ENCODE measurements around the gene VPS35L. TPM values are rescaled to one million over a fixed set of nuclear protein-coding genes. Genes with fewer than 3 reads are reported as not detected.
"Not testable (repeated sequence)": the region's sequence is repeated elsewhere in the genome, so short reads cannot be mapped to it uniquely, and the experiment has no call there.

Gene VPS35L
- total and polyA plus RNA-seq, 2 experiments from 2014 or later, result 48.0 to 54.6 TPM

GRCh38 chr16:19716183-19716582 is 160.7 kb downstream of the VPS35L start:
- peak overlapping the region; percentile 95 for H3K4me3 Mint-ChIP-seq
- DNase-seq (ENCODE audit: low spot score) (no peak), ATAC-seq (no peak)
- peaks cover 36% of the 10 kb centered on the region for H3K4me1 ChIP-seq (ENCODE audit: insufficient read depth)
- H4K20me1 ChIP-seq (replicated peaks; ENCODE audit: insufficient read depth), result peaks cover 52% of the 10 kb centered on the region
- no peak overlapping the region for H2AFZ ChIP-seq
- H3K9me2 ChIP-seq (ENCODE audit: insufficient read depth), result no peaks in the 10 kb centered on the region
- peaks cover 25% of the 10 kb centered on the region for H3K36me3 ChIP-seq (ENCODE audit: insufficient read depth)
- H3K79me2 ChIP-seq (replicated peaks; ENCODE audit: insufficient read depth), result peaks cover 87% of the 10 kb centered on the region
- peaks cover 18% of the 10 kb centered on the region for H3F3A ChIP-seq (replicated peaks; ENCODE audit: low read depth)
- peaks cover 18% of the 10 kb centered on the region for H3K27me3 Mint-ChIP-seq (ENCODE audit: insufficient read depth, low read depth, poor library complexity)
- peaks cover 49% of the 10 kb centered on the region for H3K4me1 Mint-ChIP-seq
- H3K27me3 ChIP-seq (ENCODE audit: insufficient read depth), result no peaks in the 10 kb centered on the region
- peak overlapping the region; percentile 100 for H3K4me3 ChIP-seq
- H3K36me3 Mint-ChIP-seq (ENCODE audit: low read depth), result peaks cover 59% of the 10 kb centered on the region
- H3K27ac ChIP-seq (ENCODE audit: low read depth), result no peak overlapping the region; the same call in 1 of the 2 replicates
- H3K4me2 ChIP-seq, result peak overlapping the region; percentile 96
- TF ChIP-seq ZNF462 (CRISPR knock-in tag; IDR thresholded peaks at IDR 0.05) (no peak), ETS1 (IDR thresholded peaks at IDR 0.05) (no peak), JUNB (IDR thresholded peaks at IDR 0.05; ENCODE audit: unreplicated experiment) (no peak), STAT1 (IDR thresholded peaks at IDR 0.05; ENCODE audit: unreplicated experiment) (no peak), POLR2AphosphoS5 (IDR thresholded peaks at IDR 0.05; ENCODE audit: low read depth) (no peak), CTCF (conservative IDR thresholded peaks at IDR 0.05; ENCODE audit: low read depth in 2 of 2) (no peak), EZH2 (IDR thresholded peaks at IDR 0.05; ENCODE audit: low read depth, unreplicated experiment) (no peak), CREB1 (CRISPR knock-in tag; IDR thresholded peaks at IDR 0.05; ENCODE audit: low read depth) (no peak), EZH2phosphoT487 (IDR thresholded peaks at IDR 0.05; ENCODE audit: unreplicated experiment) (no peak), ZNF114 (CRISPR knock-in tag; IDR thresholded peaks at IDR 0.05) (no peak)
- no peaks in the 10 kb centered on the region for H3K9me3 Mint-ChIP-seq
- peak overlapping the region; percentile 10; the same call in 1 of the 2 replicates for H3K27ac Mint-ChIP-seq

GRCh38 chr16:19716728-19717127 is 161.2 kb downstream of the VPS35L start:
- H4K20me1 ChIP-seq (replicated peaks; ENCODE audit: insufficient read depth), result peaks cover 49% of the 10 kb centered on the region

More at GRCh38 chr16:19716728-19717127, 161.2 kb downstream of the VPS35L start:
- not testable (repeated sequence) for H3K27me3 ChIP-seq (ENCODE audit: insufficient read depth); DNase-seq (ENCODE audit: low spot score); ATAC-seq; H3K9me2 ChIP-seq (ENCODE audit: insufficient read depth); H3K27ac ChIP-seq (ENCODE audit: low read depth); H2AFZ ChIP-seq; H3K9me3 Mint-ChIP-seq
- Histone ChIP-seq H3F3A (replicated peaks; ENCODE audit: low read depth) (peaks cover 13% of the 10 kb centered on the region; the same call in 1 of the 2 replicates), H3K4me3 (peak overlapping the region; percentile 100), H3K4me2 (peak overlapping the region; percentile 96), H3K4me1 (ENCODE audit: insufficient read depth) (peaks cover 30% of the 10 kb centered on the region), H3K79me2 (replicated peaks; ENCODE audit: insufficient read depth) (peaks cover 82% of the 10 kb centered on the region), H3K36me3 (ENCODE audit: insufficient read depth) (peaks cover 23% of the 10 kb centered on the region)
- Mint-ChIP-seq H3K36me3 (ENCODE audit: low read depth) (peaks cover 54% of the 10 kb centered on the region), H3K4me3 (peak overlapping the region; percentile 95), H3K4me1 (peaks cover 43% of the 10 kb centered on the region), H3K27ac (peak overlapping the region; percentile 99; the same call in 1 of the 2 replicates), H3K27me3 (ENCODE audit: insufficient read depth, low read depth, poor library complexity) (peaks cover 18% of the 10 kb centered on the region)
